ENCODE results near the gene IL4.

Gene IL4

GRCh38 chr5:132666310-132667123, 7.3 kb upstream of the IL4 start:
- Histone ChIP-seq H3K4me3 (ENCODE audit: low read depth, low read length) (no peak overlapping the region), H3K4me1 (ENCODE audit: control insufficient read depth, insufficient read depth, low read length) (no peaks in the 10 kb centered on the region), H3K9me3 (ENCODE audit: control insufficient read depth, insufficient read depth, low read length) (no peaks in the 10 kb centered on the region), H3K9ac (ENCODE audit: low read depth, low read length) (no peak overlapping the region), H3K27me3 (ENCODE audit: control insufficient read depth, insufficient read depth, low read length) (no peaks in the 10 kb centered on the region), H3K27ac (ENCODE audit: low read depth, low read length) (no peak overlapping the region), H3K36me3 (ENCODE audit: control insufficient read depth, insufficient read depth, low read length) (no peaks in the 10 kb centered on the region)

- Histone ChIP-seq H3K36me3 (ENCODE audit: control insufficient read depth, insufficient read depth, low read length) (no peaks in the 10 kb centered on the region), H3K27me3 (ENCODE audit: control insufficient read depth, insufficient read depth, low read length) (no peaks in the 10 kb centered on the region), H3K27ac (ENCODE audit: low read depth, low read length) (no peak overlapping the region), H3K9ac (ENCODE audit: low read depth, low read length) (no peak overlapping the region), H3K9me3 (ENCODE audit: control insufficient read depth, insufficient read depth, low read length) (no peaks in the 10 kb centered on the region), H3K4me3 (ENCODE audit: low read depth, low read length) (no peak overlapping the region), H3K4me1 (ENCODE audit: control insufficient read depth, insufficient read depth, low read length) (no peaks in the 10 kb centered on the region)
These were observed 6.5 kb upstream of the IL4 start for GRCh38 chr5:132667309-132667708.

GRCh38 chr5:132667761-132668705, 5.8 kb upstream of the IL4 start:
- no peak overlapping the region for H3K9ac ChIP-seq (ENCODE audit: low read depth, low read length)
- no peaks in the 10 kb centered on the region for H3K27me3 ChIP-seq (ENCODE audit: control insufficient read depth, insufficient read depth, low read length)
- H3K4me3 ChIP-seq (ENCODE audit: low read depth, low read length): no peak overlapping the region
- H3K27ac ChIP-seq (ENCODE audit: low read depth, low read length): no peak overlapping the region
- H3K4me1 ChIP-seq (ENCODE audit: control insufficient read depth, insufficient read depth, low read length): no peaks in the 10 kb centered on the region
- H3K9me3 ChIP-seq (ENCODE audit: control insufficient read depth, insufficient read depth, low read length): no peaks in the 10 kb centered on the region
- H3K36me3 ChIP-seq (ENCODE audit: control insufficient read depth, insufficient read depth, low read length): no peaks in the 10 kb centered on the region

- no peak overlapping the region for H3K27ac ChIP-seq (ENCODE audit: low read depth, low read length)
- H3K9ac ChIP-seq (ENCODE audit: low read depth, low read length): no peak overlapping the region
- no peaks in the 10 kb centered on the region for H3K27me3 ChIP-seq (ENCODE audit: control insufficient read depth, insufficient read depth, low read length)
- H3K9me3 ChIP-seq (ENCODE audit: control insufficient read depth, insufficient read depth, low read length): no peaks in the 10 kb centered on the region
- H3K4me1 ChIP-seq (ENCODE audit: control insufficient read depth, insufficient read depth, low read length): no peaks in the 10 kb centered on the region
- no peaks in the 10 kb centered on the region for H3K36me3 ChIP-seq (ENCODE audit: control insufficient read depth, insufficient read depth, low read length)
- H3K4me3 ChIP-seq (ENCODE audit: low read depth, low read length): no peak overlapping the region
These were observed 4.9 kb upstream of the IL4 start for GRCh38 chr5:132668706-132669454.

GRCh38 chr5:132669455-132669820, 4.4 kb upstream of the IL4 start:
- H3K9ac ChIP-seq (ENCODE audit: low read depth, low read length): no peak overlapping the region
- H3K4me1 ChIP-seq (ENCODE audit: control insufficient read depth, insufficient read depth, low read length): no peaks in the 10 kb centered on the region
- no peaks in the 10 kb centered on the region for H3K27me3 ChIP-seq (ENCODE audit: control insufficient read depth, insufficient read depth, low read length)
- H3K36me3 ChIP-seq (ENCODE audit: control insufficient read depth, insufficient read depth, low read length): no peaks in the 10 kb centered on the region
- no peaks in the 10 kb centered on the region for H3K9me3 ChIP-seq (ENCODE audit: control insufficient read depth, insufficient read depth, low read length)
- H3K4me3 ChIP-seq (ENCODE audit: low read depth, low read length): no peak overlapping the region
- no peak overlapping the region for H3K27ac ChIP-seq (ENCODE audit: low read depth, low read length)

GRCh38 chr5:132669966-132670882, 3.6 kb upstream of the IL4 start:
- Histone ChIP-seq H3K27ac (ENCODE audit: low read depth, low read length) (no peak overlapping the region), H3K9ac (ENCODE audit: low read depth, low read length) (no peak overlapping the region), H3K27me3 (ENCODE audit: control insufficient read depth, insufficient read depth, low read length) (no peaks in the 10 kb centered on the region), H3K36me3 (ENCODE audit: control insufficient read depth, insufficient read depth, low read length) (no peaks in the 10 kb centered on the region), H3K4me1 (ENCODE audit: control insufficient read depth, insufficient read depth, low read length) (no peaks in the 10 kb centered on the region), H3K9me3 (ENCODE audit: control insufficient read depth, insufficient read depth, low read length) (no peaks in the 10 kb centered on the region), H3K4me3 (ENCODE audit: low read depth, low read length) (no peak overlapping the region)

GRCh38 chr5:132671000-132671399, 2.8 kb upstream of the IL4 start:
- Histone ChIP-seq H3K27ac (ENCODE audit: low read depth, low read length) (no peak overlapping the region), H3K9ac (ENCODE audit: low read depth, low read length) (no peak overlapping the region), H3K4me3 (ENCODE audit: low read depth, low read length) (no peak overlapping the region), H3K9me3 (ENCODE audit: control insufficient read depth, insufficient read depth, low read length) (no peaks in the 10 kb centered on the region), H3K36me3 (ENCODE audit: control insufficient read depth, insufficient read depth, low read length) (no peaks in the 10 kb centered on the region), H3K4me1 (ENCODE audit: control insufficient read depth, insufficient read depth, low read length) (no peaks in the 10 kb centered on the region), H3K27me3 (ENCODE audit: control insufficient read depth, insufficient read depth, low read length) (no peaks in the 10 kb centered on the region)

- no peaks in the 10 kb centered on the region for H3K27me3 ChIP-seq (ENCODE audit: control insufficient read depth, insufficient read depth, low read length)
- no peaks in the 10 kb centered on the region for H3K9me3 ChIP-seq (ENCODE audit: control insufficient read depth, insufficient read depth, low read length)
- no peak overlapping the region for H3K4me3 ChIP-seq (ENCODE audit: low read depth, low read length)
- no peak overlapping the region for H3K9ac ChIP-seq (ENCODE audit: low read depth, low read length)
- no peaks in the 10 kb centered on the region for H3K36me3 ChIP-seq (ENCODE audit: control insufficient read depth, insufficient read depth, low read length)
- H3K27ac ChIP-seq (ENCODE audit: low read depth, low read length): no peak overlapping the region
- H3K4me1 ChIP-seq (ENCODE audit: control insufficient read depth, insufficient read depth, low read length): no peaks in the 10 kb centered on the region
These were observed 301 bp upstream of the IL4 start for GRCh38 chr5:132673488-132673887.

GRCh38 chr5:132674671-132675506, 1.1 kb downstream of the IL4 start:
- H3K27me3 ChIP-seq (ENCODE audit: control insufficient read depth, insufficient read depth, low read length): no peaks in the 10 kb centered on the region
- H3K9me3 ChIP-seq (ENCODE audit: control insufficient read depth, insufficient read depth, low read length): no peaks in the 10 kb centered on the region
- H3K9ac ChIP-seq (ENCODE audit: low read depth, low read length): no peak overlapping the region
- H3K36me3 ChIP-seq (ENCODE audit: control insufficient read depth, insufficient read depth, low read length): no peaks in the 10 kb centered on the region
- H3K27ac ChIP-seq (ENCODE audit: low read depth, low read length): no peak overlapping the region
- no peak overlapping the region for H3K4me3 ChIP-seq (ENCODE audit: low read depth, low read length)
- H3K4me1 ChIP-seq (ENCODE audit: control insufficient read depth, insufficient read depth, low read length): no peaks in the 10 kb centered on the region

All from HUES48 (cell line).